A549 (cell line): Measurements from ENCODE around the gene LAT. TPM values are rescaled to one million over a fixed set of nuclear protein-coding genes. Genes with fewer than 3 reads are reported as not detected.

Experiments used
- ATAC-seq, 2 experiments: fragments of 200-7000 bp in 1 of 2; fragments of >200 bp in 1 of 2; cut with Nextera tagmentation in 1 of 2; cut with Tn5 transposase in 1 of 2; 3 replicates each; pipeline versions ENCODE4 v1.8.0 to v1.9.1; 2018 to 2020; ENCODE audit warnings: mild to moderate bottlenecking in 1 of 2, moderate library complexity in 1 of 2
- CTCF ChIA-PET: fragments of 300-600 bp; sonication (Branson Sonifier 250); formaldehyde crosslinking; extraction: SDS; loops from one replicate; lab custom pipeline; 2021; ENCODE audit warnings: antibody characterized with exemption, inconsistent platforms; lab: Yijun Ruan, JAX
- POLR2A ChIA-PET: fragments of 350-600 bp; formaldehyde crosslinking; extraction: SDS; loops from one replicate; lab custom pipeline; 2021; ENCODE audit warnings: antibody characterized with exemption, inconsistent platforms; lab: Yijun Ruan, JAX
- DNase-seq, 2 experiments: peaks; one replicate each; pipeline versions ENCODE4 v3.0.0 to v3.0.0-alpha.2; 2011 to 2016; ENCODE audit warnings: low read depth in 1 of 2, low spot score in 1 of 2
- FAIRE-seq: peaks from 2 replicates; lab custom pipeline; 2011; peaks lifted over from hg19 to GRCh38; lab: Jason Lieb, UNC
- H3K27ac ChIP-seq, 2 experiments: fragments of >200 bp; sonication (Bioruptor Twin); formaldehyde crosslinking; 3 replicates each; pipeline ENCODE4 v1.5.1; 2016 to 2017
- H3K4me1 ChIP-seq: fragments of >200 bp; sonication (Bioruptor Twin); formaldehyde crosslinking; 3 replicates; pipeline ENCODE4 v1.6.1; 2016
- H3K4me2 ChIP-seq: fragments of >200 bp; sonication (Bioruptor Twin); formaldehyde crosslinking; 3 replicates; pipeline ENCODE4 v1.6.1; 2016
- H3K4me3 ChIP-seq: fragments of >200 bp; sonication (Bioruptor Twin); formaldehyde crosslinking; 3 replicates; pipeline ENCODE4 v1.5.1; 2016
- H3K9me3 ChIP-seq: fragments of >200 bp; sonication (Bioruptor Twin); formaldehyde crosslinking; 3 replicates; pipeline ENCODE4 v1.6.1; 2016
- ATOH8 ChIP-seq: fragments of 250-450 bp; sonication (Bioruptor Pico); IDR thresholded peaks from 2 replicates; pipeline ENCODE4 v1.5.0; 2020; ENCODE audit warnings: low read depth, mild to moderate bottlenecking, moderate library complexity
- CBX2 ChIP-seq: fragments of 200-600 bp; sonication (generic); IDR thresholded peaks from 2 replicates; pipeline ENCODE4 v1.6.1; 2016; ENCODE audit warnings: low read depth, mild to moderate bottlenecking, borderline replicate concordance
- CEBPB ChIP-seq, 2 experiments: fragments of >200 bp in 1 of 2; sonication (Bioruptor Twin) in 1 of 2; formaldehyde crosslinking in 1 of 2; IDR thresholded peaks; 2 replicates each; pipeline ENCODE4 v1.6.1; 2012 to 2016
- CHD2 ChIP-seq: fragments of 150-350 bp; IDR thresholded peaks from 2 replicates; pipeline ENCODE4 v1.6.1; 2014; ENCODE audit warnings: low read length; ENCODE audit not compliant: partially characterized antibody
- EHF ChIP-seq: fragments of 250-450 bp; sonication (Bioruptor Pico); IDR thresholded peaks from 2 replicates; pipeline ENCODE4 v1.5.0; 2020; ENCODE audit warnings: mild to moderate bottlenecking
- EHMT2 ChIP-seq: fragments of 200-600 bp; sonication (generic); IDR thresholded peaks from 2 replicates; pipeline ENCODE4 v1.6.1; 2016; ENCODE audit warnings: antibody characterized with exemption, low read depth, mild to moderate bottlenecking, moderate library complexity
- FOXS1 ChIP-seq: fragments of 250-450 bp; sonication (Bioruptor Pico); IDR thresholded peaks from 2 replicates; pipeline ENCODE4 v1.5.0; 2020; ENCODE audit warnings: mild to moderate bottlenecking, moderate library complexity
- HDAC2 ChIP-seq: fragments of 200-600 bp; sonication (generic); IDR thresholded peaks from 2 replicates; pipeline ENCODE4 v1.6.1; 2016
- HOXB13 ChIP-seq: fragments of 250-450 bp; sonication (Bioruptor Pico); IDR thresholded peaks from 2 replicates; pipeline ENCODE4 v1.5.0; 2020; ENCODE audit warnings: low read depth, mild to moderate bottlenecking, moderate library complexity
- KDM1A ChIP-seq: fragments of 200-600 bp; sonication (generic); IDR thresholded peaks from 2 replicates; pipeline ENCODE4 v1.6.1; 2016; ENCODE audit warnings: low read depth, mild to moderate bottlenecking
- MYC ChIP-seq: IDR thresholded peaks from 2 replicates; pipeline ENCODE4 v1.6.1; 2012; ENCODE audit warnings: mild to moderate bottlenecking, inconsistent platforms, low read length, improper control_type of control experiment, borderline replicate concordance
- POLR2A ChIP-seq: IDR thresholded peaks from 2 replicates; pipeline ENCODE4 v1.6.1; 2012; ENCODE audit warnings: mild to moderate bottlenecking, low read length
- POLR2AphosphoS2 ChIP-seq: conservative IDR thresholded peaks from 2 replicates; pipeline ENCODE4 v1.6.1; 2012; ENCODE audit warnings: low read length, improper control_type of control experiment, inconsistent platforms
- RCOR1 ChIP-seq: fragments of 150-350 bp; IDR thresholded peaks from 2 replicates; pipeline ENCODE4 v1.6.1; 2014; ENCODE audit warnings: antibody characterized with exemption, low read length, low read depth
- SREBF2 ChIP-seq: fragments of 450-650 bp; IDR thresholded peaks from 2 replicates; pipeline ENCODE4 v1.6.1; 2014; ENCODE audit warnings: mild to moderate bottlenecking, moderate library complexity
- TP53 ChIP-seq: fragments of 250-450 bp; sonication (Bioruptor Pico); IDR thresholded peaks from 2 replicates; pipeline ENCODE4 v1.5.0; 2021; ENCODE audit warnings: mild to moderate bottlenecking, moderate library complexity
- ZC3H11A ChIP-seq: fragments of 450-650 bp; IDR thresholded peaks from 2 replicates; pipeline ENCODE4 v1.6.1; 2014; ENCODE audit warnings: antibody characterized with exemption, mild to moderate bottlenecking
- ZNF302 ChIP-seq: fragments of 250-450 bp; sonication (Bioruptor Pico); IDR thresholded peaks from 2 replicates; pipeline ENCODE4 v1.9.0; 2021; ENCODE audit warnings: inconsistent platforms, mild to moderate bottlenecking, moderate library complexity
- WGBS: methylation state at CpG from one replicate; pipeline ENCODE4 v1.1.6; 2017; ENCODE audit errors: missing lambda C conversion rate; 5-methylcytosine and 5-hydroxymethylcytosine counted together
- polyA plus RNA-seq, 4 experiments: library from polyadenylated mRNA; depleted of rRNA in 3 of 4; stranded (reverse); fragments of >200 nt; fragmentation: RNase III in 1 of 4; extraction: RNeasy Plus Mini Kit Qiagen cat#74134 plus additional on column Dnase treatment in 1 of 4; gene quantifications; 2 replicates in 3 of 4; 3 replicates in 1 of 4; pipeline ENCODE4 v1.2.3, GENCODE V29; 2011 to 2017
- TF ChIP-seq, protein P1 (sequence below): fragments of 150-350 bp; IDR thresholded peaks from 2 replicates; pipeline ENCODE4 v1.6.1; 2014; ENCODE audit warnings: low read depth, mild to moderate bottlenecking, low read length
- TF ChIP-seq, protein P2 (sequence below): IDR thresholded peaks from 2 replicates; pipeline ENCODE4 v1.6.1; 2012; ENCODE audit warnings: low read depth, borderline replicate concordance
- TF ChIP-seq, protein P3 (sequence below): fragments of 200-600 bp; sonication (generic); IDR thresholded peaks from 2 replicates; pipeline ENCODE4 v1.6.1; 2016; ENCODE audit warnings: antibody characterized with exemption, mild to moderate bottlenecking, moderate library complexity
- TF ChIP-seq, protein P4 (sequence below): fragments of >200 bp; sonication (Bioruptor Twin); formaldehyde crosslinking; IDR thresholded peaks from 2 replicates; pipeline ENCODE4 v1.6.1; 2016
- TF ChIP-seq, protein P5 (sequence below): fragments of 250-450 bp; sonication (Bioruptor Pico); IDR thresholded peaks from 2 replicates; pipeline ENCODE4 v1.5.0; 2021; ENCODE audit warnings: mild to moderate bottlenecking, moderate library complexity, borderline replicate concordance
- TF ChIP-seq, protein P6 (sequence below): IDR thresholded peaks from 2 replicates; pipeline ENCODE4 v1.6.1; 2012

The LAT gene
- polyA plus RNA-seq, 2 of the 4 experiments (the other 2 are of a cell fraction) = 0.85 to 3.3 TPM

GRCh38 chr16:28984091-28984490 lies 761 bp upstream of the LAT start (continued):
- TF ChIP-seq, protein P1, sequence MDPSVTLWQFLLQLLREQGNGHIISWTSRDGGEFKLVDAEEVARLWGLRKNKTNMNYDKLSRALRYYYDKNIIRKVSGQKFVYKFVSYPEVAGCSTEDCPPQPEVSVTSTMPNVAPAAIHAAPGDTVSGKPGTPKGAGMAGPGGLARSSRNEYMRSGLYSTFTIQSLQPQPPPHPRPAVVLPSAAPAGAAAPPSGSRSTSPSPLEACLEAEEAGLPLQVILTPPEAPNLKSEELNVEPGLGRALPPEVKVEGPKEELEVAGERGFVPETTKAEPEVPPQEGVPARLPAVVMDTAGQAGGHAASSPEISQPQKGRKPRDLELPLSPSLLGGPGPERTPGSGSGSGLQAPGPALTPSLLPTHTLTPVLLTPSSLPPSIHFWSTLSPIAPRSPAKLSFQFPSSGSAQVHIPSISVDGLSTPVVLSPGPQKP = no peak
- TF ChIP-seq EHMT2 = no peak

DNA sequence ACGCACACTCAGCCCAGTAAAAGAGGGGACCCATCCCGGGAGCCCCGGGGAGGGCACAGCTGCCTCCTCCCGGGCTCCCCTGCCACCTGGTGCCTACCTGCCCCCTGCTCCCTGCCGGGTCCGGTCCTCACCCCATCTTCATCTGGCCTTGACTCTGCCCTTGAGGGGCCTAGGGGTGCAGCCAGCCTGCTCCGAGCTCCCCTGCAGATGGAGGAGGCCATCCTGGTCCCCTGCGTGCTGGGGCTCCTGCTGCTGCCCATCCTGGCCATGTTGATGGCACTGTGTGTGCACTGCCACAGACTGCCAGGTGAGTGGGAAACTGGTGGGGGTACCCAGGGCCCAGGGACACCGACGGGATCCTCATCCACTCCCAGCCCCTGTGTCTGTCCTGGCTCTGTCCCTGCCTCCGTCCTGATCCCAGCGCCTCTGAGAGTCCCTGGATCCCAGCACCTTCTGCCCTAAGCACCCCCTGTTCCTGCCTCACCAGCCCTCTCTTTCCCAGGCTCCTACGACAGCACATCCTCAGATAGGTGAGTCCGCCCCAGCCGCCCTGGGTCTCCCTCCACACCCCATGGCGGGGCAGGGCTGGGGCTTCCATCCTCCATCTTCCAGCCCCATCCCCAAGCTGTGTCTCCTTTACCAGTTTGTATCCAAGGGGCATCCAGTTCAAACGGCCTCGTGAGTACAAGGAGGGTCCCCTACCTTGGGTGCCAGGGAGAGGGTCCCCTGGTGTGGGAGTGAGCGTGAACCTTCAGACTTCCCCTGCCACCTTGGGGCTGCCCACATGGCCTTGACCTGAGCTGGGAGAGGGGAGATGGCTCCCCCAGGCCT lies 574 bp downstream of the LAT start:
- no peak for DNase-seq
- no peaks in the 10 kb centered on the region for H3K9me3 ChIP-seq
- POLR2A ChIA-PET = interaction anchor here (2.2 kb wide), 1 partner anchor 12 kb away, joined by 5 read pairs; no protein-coding TSS in a partner anchor
- no peak for FAIRE-seq
- peak in 1 of 2 experiments; percentile 8; a peak in 2 of 6 replicates for ATAC-seq
- CTCF ChIA-PET = interaction anchor here (3.7 to 5.6 kb wide), 2 partner anchors 8 to 12 kb away, joined by 15 to 43 read pairs; no protein-coding TSS in a partner anchor
- H3K4me2 ChIP-seq = no peak overlapping the region; the same call in 2 of the 3 replicates
- peaks cover 15% of the 10 kb centered on the region; the same call in 2 of the 3 replicates for H3K4me1 ChIP-seq
- TF ChIP-seq EHMT2 = no peak
- no peak for TF ChIP-seq MYC
- TF ChIP-seq, protein P2, sequence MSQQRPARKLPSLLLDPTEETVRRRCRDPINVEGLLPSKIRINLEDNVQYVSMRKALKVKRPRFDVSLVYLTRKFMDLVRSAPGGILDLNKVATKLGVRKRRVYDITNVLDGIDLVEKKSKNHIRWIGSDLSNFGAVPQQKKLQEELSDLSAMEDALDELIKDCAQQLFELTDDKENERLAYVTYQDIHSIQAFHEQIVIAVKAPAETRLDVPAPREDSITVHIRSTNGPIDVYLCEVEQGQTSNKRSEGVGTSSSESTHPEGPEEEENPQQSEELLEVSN = no peak
- no peak for TF ChIP-seq EHF (CRISPR knock-in tag)
- TF ChIP-seq SREBF2 = no peak
- TF ChIP-seq, protein P3, sequence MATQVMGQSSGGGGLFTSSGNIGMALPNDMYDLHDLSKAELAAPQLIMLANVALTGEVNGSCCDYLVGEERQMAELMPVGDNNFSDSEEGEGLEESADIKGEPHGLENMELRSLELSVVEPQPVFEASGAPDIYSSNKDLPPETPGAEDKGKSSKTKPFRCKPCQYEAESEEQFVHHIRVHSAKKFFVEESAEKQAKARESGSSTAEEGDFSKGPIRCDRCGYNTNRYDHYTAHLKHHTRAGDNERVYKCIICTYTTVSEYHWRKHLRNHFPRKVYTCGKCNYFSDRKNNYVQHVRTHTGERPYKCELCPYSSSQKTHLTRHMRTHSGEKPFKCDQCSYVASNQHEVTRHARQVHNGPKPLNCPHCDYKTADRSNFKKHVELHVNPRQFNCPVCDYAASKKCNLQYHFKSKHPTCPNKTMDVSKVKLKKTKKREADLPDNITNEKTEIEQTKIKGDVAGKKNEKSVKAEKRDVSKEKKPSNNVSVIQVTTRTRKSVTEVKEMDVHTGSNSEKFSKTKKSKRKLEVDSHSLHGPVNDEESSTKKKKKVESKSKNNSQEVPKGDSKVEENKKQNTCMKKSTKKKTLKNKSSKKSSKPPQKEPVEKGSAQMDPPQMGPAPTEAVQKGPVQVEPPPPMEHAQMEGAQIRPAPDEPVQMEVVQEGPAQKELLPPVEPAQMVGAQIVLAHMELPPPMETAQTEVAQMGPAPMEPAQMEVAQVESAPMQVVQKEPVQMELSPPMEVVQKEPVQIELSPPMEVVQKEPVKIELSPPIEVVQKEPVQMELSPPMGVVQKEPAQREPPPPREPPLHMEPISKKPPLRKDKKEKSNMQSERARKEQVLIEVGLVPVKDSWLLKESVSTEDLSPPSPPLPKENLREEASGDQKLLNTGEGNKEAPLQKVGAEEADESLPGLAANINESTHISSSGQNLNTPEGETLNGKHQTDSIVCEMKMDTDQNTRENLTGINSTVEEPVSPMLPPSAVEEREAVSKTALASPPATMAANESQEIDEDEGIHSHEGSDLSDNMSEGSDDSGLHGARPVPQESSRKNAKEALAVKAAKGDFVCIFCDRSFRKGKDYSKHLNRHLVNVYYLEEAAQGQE = no peak
- no peak for TF ChIP-seq CEBPB (IDR thresholded peaks at IDR 0.05)
- TF ChIP-seq HDAC2 = no peak
- no peak for TF ChIP-seq HOXB13 (CRISPR knock-in tag)
- no peak for TF ChIP-seq ATOH8
- TF ChIP-seq CBX2 = no peak
- TF ChIP-seq ZC3H11A = no peak
- TF ChIP-seq TP53 (CRISPR knock-in tag) = no peak
- TF ChIP-seq, all 56 proteins: peak for 0
- Histone ChIP-seq H3K27ac (peak overlapping the region; percentile 33 to 78; a peak in 4 of 6 replicates), H3K4me3 (no peak overlapping the region)
- WGBS = 88% methylated on average over 14 of the region's 19 CpGs

DNA sequence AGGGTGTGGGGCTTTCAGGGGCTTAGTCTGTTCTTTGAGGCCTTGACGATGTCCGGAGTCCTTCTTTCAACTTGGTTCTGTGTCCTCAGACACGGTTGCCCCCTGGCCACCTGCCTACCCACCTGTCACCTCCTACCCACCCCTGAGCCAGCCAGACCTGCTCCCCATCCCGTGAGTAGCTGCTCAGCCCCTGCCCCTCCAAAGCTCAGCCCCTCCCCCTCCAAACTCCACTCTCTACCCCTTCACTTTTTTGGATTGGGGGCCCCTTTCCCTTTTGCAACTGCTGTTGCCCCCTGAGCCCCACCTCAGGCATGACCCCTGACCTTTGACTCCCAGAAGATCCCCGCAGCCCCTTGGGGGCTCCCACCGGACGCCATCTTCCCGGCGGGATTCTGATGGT lies 1.2 kb downstream of the LAT start:
- ChIA-PET CTCF (interaction anchor here (3.7 to 5.6 kb wide), 2 partner anchors 8 to 12 kb away, joined by 15 to 43 read pairs; no protein-coding TSS in a partner anchor), POLR2A (no interaction called here)
- Histone ChIP-seq H3K4me1 (peaks cover 15% of the 10 kb centered on the region; the same call in 2 of the 3 replicates), H3K4me3 (no peak overlapping the region), H3K27ac (no peak overlapping the region), H3K4me2 (no peak overlapping the region), H3K9me3 (no peaks in the 10 kb centered on the region)
- ATAC-seq = no peak
- no peak for FAIRE-seq
- DNase-seq = no peak
- 93% methylated on average over 9 of the region's 9 CpGs for WGBS
- TF ChIP-seq, protein P4, sequence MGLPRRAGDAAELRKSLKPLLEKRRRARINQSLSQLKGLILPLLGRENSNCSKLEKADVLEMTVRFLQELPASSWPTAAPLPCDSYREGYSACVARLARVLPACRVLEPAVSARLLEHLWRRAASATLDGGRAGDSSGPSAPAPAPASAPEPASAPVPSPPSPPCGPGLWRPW = no peak
- no peak for TF ChIP-seq CHD2
- TF ChIP-seq, protein P5, sequence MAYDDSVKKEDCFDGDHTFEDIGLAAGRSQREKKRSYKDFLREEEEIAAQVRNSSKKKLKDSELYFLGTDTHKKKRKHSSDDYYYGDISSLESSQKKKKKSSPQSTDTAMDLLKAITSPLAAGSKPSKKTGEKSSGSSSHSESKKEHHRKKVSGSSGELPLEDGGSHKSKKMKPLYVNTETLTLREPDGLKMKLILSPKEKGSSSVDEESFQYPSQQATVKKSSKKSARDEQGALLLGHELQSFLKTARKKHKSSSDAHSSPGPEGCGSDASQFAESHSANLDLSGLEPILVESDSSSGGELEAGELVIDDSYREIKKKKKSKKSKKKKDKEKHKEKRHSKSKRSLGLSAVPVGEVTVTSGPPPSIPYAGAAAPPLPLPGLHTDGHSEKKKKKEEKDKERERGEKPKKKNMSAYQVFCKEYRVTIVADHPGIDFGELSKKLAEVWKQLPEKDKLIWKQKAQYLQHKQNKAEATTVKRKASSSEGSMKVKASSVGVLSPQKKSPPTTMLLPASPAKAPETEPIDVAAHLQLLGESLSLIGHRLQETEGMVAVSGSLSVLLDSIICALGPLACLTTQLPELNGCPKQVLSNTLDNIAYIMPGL (CRISPR knock-in tag) = no peak
- TF ChIP-seq RCOR1 = no peak
- TF ChIP-seq, protein P6, sequence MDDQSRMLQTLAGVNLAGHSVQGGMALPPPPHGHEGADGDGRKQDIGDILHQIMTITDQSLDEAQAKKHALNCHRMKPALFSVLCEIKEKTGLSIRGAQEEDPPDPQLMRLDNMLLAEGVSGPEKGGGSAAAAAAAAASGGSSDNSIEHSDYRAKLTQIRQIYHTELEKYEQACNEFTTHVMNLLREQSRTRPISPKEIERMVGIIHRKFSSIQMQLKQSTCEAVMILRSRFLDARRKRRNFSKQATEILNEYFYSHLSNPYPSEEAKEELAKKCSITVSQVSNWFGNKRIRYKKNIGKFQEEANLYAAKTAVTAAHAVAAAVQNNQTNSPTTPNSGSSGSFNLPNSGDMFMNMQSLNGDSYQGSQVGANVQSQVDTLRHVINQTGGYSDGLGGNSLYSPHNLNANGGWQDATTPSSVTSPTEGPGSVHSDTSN = no peak
- no peak for TF ChIP-seq EHMT2
- no peak for TF ChIP-seq ZNF302 (CRISPR knock-in tag)
- TF ChIP-seq POLR2A = no peak
- no peak for TF ChIP-seq KDM1A
- TF ChIP-seq POLR2AphosphoS2 = no peak
- no peak for TF ChIP-seq FOXS1 (CRISPR knock-in tag)
